CD4-positive, alpha-beta T cell treated with Interleukin-10 for 1 hour (primary cell): ENCODE data around the gene RBMS3.

Experiments used
- DNase-seq: peaks from one replicate; pipeline ENCODE4 v3.0.0-alpha.2; 2020

Gene RBMS3

DNA sequence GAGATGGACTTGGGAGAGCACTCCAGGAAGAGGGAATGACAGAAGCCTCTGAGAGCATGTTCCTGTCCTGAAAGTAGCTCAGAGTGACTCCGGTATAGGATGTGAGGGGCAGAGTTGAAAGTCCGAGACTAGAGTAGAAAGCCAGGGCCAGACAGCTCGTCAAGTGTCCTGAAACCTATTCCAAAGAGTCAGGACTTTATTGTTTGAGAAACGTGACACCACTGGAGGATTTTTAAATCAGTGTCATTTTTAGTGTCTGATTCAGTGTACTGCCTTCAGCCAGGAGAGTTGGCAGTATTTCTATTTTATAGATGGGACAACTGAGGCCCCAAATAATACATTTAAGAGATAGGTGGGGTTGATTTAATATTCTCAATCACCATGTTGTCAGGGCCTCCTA lies 1.6 kb upstream of the RBMS3 start:
- DNase-seq, result no peak

DNA sequence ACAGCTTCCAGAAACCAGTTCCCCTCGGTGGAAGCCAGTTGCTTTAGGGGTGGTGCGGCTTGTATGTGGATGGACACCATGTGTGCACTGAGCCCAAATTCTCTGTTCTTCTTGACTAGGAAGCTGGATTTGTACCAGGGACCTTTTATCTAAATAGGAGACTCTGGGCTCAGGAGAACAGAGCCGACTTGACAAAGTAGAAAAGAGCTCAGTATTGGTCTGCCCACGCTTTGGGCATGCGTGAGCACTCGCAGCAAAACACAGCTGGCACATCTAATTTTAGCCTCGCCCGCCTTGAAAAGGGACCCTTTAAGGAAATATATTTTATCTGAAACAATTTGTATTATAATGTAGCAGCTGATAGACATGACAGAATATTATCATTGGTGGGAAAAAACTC lies 1.1 kb upstream of the RBMS3 start:
- DNase-seq, result no peak

DNA sequence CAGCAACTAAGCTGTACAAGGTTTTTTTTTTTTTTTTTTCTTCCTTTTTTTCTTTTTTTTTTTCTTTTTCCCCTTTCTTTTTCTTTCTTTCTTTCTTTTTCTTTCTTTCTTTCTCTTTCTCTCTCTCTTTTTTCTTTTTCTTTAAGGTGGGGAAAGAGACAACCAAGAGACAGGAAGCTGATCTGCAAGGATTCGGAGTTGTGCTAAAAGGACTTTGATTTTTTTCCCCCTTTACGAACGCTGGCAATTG lies 148 bp downstream of the RBMS3 start:
- DNase-seq, result no peak

DNA sequence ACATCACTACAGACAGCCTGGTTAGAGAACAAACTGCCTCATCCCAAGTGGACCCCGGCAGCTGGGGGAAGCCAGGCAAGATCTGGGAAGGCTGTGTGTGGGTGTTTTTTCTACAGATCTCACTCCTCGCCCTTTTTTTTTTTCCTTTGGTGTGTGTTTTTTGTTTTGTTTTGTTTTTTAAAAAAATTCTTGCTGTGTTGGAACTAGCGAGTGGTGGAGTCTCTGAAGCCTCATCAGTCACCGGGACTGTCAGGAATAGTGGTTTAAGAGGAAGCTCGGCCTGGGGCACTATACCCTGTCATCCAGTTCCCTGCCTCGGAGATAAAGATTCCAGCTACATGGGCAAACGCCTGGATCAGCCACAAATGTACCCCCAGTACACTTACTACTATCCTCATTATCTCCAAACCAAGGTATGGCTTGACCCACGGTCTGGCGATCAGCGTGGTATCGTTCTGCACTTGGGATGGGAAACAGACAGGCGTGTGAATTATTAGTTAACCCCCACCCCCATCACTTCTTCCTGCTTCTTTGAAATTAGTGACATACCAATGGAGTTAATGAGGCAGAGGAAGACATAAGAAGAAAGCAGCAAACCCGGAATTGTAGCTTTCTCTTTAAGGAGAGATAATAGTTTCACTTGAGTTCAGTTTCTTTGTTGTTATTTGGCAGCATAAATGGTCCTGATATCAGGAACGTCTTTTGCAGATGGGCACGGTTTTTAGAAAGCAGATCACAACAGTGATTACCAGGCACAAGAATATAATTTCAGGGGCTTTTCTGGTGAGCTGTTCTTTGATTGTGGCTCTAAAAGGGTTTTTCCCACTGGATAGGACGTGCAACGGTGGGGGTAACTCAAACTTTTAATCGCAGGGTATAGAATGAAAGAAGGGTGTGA lies 722 bp downstream of the RBMS3 start:
- DNase-seq, result peak; percentile 6

DNA sequence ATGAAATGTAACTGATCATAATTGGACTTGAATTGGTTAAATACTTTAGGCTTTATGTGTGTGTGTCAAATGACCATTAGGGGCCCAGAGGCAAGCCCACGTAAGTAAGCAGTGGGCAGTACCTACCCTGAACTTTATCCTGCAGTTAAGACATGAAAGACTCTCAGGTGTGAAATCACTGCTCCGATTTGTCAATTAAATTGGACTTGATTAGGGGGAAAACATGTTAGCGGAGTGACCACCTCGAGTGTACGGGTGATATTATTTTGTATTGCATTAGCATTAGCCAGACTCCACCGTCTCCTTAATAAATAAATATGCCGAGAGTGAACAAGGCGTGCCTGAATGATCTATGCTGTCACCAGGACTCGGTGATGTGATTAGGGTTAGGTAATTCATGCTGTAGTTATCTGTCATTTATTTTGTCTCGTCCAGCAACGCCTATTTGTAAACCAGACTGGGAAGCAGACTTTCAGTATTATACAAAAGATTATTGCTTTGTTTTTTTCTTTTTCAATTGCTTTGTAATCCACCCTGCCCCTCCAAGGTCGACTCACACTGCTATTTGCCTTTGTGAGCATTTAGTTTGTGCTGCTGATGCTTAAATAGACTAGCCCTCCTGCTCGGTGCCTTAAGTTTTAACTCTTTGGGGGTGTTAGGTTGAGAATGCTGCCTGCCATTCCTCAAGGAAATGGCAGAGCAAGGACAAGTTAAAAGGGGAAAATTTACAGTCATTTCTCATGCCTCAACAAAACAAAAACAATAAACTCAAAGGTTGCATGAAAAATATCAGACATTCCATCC lies 1.8 kb downstream of the RBMS3 start:
- DNase-seq, result no peak

DNA sequence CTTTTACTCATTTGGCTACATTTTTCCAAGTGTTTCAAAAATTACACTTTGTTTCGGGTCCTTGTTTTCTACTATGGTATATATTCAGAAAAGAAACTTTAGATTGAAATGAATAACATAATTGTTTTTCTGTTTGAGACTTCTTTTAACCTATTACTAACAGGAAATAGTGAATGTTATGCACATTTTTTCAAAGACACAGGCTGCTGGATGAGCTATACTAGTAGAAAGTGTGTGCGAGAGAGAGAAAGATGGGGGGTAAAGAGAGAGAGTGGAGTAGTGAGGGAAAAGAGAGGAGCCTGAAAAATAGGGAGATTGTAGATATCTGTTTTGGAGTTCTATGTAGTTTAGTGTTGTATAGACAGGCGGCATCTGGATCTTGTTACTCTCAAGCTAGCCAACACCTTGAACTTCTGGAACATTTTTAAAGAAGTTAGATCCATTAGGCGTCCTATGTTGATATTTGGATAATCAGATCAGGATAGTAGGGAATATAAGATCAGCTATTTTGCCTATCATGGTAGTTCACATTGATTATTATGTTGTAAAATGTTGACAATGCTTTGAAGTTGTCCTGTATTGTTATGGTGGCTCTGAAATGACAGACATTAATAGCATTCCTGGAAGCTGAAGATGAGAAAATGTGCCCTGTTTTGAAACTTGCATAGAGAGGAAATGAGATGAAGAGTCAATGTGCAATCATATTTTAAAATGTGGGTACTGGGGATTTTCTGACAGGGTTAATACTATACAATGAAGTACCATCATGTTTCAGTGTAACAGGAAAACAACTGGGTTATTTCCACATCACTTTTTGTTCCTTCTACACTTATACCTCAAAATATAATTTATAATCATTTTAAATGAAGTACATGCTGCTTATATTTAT lies 2.6 kb downstream of the RBMS3 start:
- no peak for DNase-seq

DNA sequence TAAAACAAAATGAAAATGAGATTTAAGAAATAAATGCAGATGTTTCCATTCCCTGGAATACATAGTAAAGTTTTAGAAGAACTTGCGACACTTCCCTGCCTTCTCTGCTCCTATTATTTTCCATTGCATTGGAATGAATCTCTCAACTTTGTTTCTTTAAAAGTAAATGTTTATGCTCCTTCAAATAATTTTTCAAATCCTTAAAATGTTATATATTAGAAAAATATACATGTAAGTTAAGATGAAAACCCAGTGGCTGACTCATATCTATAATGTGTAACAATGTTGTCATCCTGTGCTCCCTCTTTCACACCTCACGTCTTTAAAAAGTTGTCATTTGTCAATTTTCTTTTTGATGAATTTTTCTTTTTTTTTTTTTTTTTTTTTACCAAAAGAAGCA lies 3.6 kb downstream of the RBMS3 start:
- no peak for DNase-seq

DNA sequence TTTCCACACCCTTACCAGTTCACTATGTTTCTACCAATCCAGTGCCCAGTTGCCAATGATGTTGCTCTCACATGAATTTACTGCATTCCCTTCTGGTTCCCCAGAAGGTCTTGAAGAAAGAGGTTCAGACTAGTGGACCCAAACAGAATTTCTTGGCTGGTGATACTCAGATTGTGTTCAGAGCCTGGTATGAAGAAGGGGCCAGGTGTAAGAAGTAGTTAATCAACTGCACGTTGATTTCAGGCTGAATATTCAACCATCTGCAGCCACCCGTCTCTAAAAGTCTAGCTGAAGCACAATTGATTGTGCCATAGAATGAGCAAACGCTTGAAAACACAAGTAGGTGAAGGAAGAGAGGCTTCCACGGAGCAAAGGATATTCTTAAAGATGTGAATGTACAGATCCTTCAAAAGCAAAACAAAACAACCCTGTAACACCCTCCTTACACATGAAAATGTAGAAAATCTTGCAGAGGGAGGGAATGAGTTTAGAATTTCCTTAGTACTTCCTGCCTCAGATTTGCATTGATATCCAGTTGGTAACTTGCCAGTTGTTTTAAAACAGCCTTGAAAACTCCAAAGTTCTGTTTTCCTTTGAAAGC lies 4.7 kb downstream of the RBMS3 start:
- no peak for DNase-seq

DNA sequence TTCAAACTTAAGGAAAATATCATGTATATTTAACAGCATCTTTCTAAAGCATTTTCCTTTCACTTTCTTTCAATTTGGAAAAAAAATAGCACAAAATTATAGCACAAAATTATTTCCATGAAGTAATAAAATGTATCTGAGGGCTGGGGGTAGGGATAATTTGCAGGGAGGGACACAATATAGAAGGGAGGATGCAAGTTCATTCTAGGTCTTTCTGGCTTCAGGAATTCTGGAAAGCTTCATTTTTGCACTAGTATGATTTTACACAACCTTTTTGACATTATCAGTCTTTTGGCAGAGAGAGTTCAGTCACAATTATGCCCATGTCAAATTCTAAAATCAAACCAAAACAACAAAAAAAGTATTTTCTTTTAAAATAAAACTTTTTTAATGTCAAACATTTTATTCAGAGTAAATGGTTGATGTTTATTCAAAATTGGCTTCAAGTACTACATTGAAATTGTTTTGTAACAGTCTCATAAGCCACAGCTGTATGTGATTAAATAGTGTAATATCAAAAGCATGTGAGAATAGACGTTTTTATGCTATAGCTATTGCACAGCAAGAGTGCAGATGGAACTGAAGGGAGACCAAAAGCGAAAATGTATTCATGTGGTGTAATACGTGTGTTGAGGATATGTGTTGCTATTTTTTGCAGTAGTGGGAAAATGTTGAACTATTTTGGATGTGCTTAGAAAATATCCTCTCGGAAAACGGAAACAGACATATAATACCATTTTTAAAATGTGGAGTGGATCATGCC lies 5.8 kb downstream of the RBMS3 start:
- DNase-seq, result no peak

DNA sequence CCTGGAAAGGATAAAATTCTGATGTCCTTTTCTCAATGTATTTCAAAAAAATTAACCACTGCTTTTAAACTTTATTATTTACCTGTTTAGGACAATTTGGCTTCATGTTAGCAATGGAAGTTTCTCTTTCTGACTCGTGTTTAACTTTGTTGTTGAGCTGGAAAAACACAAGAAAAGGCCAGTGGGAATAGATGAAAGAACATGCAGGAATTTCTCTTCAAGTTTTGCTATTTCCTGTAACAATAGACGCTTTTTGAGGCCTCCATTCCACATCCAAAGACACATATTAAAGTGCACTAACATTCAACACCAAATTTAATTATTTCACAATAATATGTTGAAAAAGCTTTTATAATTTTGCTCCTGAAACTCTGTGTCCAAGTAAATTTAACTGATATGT lies 9.7 kb downstream of the RBMS3 start:
- no peak for DNase-seq

DNA sequence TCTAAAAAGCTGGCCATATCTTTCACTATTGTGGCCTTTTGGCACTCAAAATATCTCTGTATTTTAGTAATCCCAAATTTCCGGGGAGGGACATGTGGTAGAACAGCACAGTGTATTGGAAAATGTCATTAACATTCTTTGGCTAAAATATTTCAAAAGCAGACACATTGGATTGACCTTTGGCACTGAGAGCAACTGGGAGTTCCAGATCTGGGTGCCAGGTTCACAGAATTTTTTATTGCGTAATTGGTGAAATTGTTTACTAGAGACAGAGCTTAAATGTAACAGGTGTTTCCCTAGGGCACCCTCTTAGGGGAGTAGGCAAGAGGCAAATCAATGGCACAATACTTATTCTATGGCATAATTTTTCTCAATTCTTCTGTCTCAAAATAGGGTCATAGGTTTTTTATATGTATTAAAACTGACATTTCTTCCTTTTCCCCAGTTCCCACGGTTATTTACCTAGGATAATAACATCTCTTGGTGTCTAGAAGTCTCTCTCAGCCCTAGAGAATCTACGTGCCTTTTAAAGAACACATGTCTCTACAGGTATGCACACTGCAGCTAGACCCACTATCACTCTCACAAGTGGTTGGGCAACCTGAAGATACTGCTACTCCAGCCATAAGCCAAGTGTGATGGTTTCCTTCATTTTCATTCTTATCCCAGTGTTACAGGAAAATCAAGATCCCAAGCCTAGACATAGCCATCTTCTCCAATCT lies 10.6 kb downstream of the RBMS3 start:
- no peak for DNase-seq

DNA sequence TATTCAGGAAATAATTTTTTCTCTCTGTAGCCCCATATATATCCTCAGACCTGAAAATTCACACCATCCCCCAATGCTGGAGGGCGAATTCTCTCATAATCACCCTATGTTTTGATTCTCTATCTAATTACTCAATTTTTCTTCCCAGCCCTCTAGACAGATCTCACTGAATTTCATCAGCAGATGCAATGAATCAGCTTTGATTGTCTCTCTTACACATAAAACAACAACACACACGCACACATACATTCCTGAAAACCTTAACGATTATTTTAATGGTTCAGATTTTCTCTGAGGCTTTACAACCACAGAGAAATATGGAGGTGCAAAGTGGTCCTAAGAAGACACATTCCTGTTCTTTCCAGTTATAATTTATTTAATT lies 11.1 kb downstream of the RBMS3 start:
- DNase-seq, result no peak

DNA sequence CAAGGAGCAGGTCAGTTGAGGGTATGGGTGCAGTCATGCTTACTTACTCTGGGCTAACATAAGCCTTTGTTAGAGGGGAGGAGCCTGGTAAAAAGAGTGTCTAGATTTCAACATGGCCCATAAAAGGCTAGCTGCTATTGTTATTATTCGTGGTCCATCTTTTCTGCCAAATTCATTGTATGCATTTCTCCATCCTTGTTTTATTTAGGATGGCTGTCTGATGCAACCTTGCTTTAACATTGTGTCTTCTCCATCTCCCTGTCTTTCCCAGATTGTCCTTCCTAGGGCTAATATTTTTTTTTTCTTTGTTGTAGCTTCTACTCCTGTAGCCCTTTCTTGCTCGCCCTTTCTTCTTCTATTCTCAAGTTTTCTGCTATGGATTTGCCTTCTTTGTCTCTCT lies 12.6 kb downstream of the RBMS3 start:
- DNase-seq, result no peak

DNA sequence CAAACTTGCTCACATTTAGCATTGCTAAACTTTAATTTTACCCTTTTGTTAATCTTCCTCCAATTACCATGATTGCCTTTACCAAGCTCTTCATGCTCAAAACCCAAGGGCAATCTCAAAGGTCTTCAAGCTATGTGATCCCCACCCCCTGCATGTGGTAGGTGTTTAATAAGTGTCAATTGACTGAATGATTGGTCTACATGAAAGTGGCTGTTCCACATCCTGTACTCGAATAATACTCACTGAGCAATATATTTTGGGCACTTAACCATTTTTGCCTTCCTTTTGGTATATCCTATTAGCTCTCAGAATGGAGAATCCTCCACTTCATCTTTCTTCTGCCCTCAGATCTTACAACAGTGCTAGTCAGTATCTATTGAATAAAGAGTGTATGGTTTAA lies 17.1 kb downstream of the RBMS3 start:
- no peak for DNase-seq

DNA sequence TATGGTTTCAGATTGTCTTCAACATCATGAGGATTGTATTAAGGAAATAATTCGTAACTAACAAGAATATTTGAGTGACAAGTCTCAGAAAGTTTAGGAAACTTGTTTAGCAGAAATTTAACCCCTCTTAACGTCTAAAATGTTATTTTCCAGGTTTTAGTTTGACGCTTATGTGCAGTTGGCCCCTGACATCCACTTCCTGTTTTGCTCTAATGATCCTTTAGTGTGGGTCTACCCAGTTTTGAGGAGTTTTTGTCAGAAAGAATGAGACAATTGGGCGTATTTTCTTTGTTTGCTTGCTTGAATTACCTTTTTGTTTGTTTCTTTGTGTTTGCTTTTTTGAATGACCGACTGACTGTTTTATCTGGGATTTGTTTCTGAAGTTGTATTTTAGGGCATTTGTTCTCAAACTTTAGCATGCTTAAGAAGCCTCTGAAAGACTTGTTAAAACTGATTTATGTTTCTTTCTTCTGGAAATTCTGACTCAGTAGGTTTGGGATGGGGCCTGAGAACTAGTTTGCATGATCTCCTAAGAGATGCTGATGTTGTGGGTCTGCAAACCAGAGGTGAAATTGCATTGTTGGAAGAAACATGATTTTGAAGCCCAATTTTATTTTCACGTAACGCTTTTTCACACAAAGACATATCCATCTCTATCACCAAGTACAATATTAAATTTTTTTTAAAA lies 20.6 kb downstream of the RBMS3 start:
- no peak for DNase-seq

DNA sequence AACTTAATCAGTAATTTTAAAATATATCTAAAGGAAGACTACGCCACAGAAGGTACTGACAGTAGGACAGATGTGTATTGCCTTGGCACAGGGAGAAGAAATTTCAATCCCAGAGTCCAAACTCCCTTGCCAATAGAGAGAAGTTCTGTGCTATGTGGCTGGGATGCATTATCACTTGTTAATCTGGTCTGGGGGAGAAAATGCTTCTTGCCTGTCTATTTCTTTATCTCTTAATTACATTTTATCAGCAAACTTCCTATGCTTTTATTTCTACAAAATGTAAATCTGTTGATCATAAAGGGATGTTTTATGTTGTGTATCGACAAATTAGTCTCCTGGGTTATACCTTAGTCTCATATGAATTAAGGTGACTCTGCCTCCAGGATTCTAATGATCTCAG lies 21.7 kb downstream of the RBMS3 start:
- DNase-seq, result no peak

DNA sequence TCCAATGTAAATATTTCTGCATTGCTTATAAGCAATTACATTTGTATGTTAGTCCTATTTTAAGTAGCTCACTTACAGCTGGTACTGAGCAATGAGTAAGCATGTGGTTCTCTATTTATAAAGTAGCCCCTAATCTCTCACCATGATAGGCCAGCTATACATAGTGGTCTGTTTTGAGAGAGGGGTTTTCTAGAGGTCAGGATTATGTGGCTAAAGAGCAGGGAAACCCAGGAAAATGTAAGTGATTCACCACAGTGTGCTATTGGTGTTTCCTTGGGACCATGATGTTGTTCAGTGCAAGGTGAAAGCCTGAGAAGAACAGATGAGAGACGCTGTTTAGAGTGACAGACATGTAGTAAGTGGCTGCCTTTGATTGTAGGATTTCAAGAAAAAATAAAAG lies 26.4 kb downstream of the RBMS3 start:
- no peak for DNase-seq

DNA sequence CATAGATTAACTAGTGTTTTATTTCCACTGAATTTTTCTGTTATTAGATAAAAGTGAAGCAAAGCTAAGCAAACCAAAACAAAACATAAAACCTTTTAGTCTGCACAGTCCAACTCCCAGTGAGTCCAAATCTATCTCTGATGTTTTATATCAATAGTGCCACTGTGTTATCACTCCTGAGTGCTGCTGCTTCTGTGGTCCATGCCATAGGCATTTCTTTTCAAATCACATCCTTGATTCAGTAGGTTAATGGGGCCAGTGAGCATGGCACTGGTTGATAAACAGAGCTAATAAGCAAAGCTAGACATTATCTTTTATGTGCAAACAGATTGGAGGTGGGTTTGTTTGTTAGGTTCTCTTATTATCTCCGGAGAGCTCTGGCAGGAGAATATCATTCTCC lies 30.0 kb downstream of the RBMS3 start:
- no peak for DNase-seq

DNA sequence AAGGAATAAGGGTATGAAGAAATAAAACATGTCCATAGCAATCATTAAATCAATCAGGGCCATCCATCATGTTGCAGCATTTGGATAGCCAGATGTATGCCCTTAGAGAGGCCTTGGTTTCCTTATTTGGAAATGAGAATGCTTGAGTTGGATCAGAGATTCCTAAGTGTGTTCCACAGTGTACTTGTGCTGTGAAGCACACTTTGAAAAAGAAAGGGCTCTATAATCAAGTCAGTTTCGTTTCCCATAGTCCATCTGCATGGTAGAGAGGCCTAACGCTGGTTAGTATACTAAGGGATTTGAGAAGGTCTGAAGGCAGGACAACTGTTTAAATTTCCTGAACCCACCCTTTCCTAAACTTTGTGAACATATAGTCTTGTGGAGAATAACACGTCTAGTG lies 30.9 kb downstream of the RBMS3 start:
- DNase-seq, result no peak

DNA sequence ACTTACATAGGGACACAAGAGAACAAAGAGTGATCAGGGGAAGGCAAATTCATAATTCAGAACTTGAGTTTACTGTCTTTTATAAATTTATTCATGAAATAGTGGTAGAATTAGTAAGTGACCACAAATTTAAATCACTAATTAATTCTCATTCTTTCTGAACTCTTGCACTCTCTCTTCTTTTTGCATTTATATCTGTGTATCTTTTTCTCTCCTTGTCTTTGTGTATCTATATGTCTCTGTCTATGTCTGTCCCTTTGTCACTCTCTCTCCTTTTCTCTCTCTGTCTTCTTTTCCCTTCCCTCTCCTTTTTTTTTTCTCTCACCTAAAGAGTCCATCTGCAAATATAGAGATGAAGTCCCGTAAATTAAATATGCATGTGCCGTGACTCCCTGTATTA lies 31.5 kb downstream of the RBMS3 start:
- DNase-seq, result no peak

DNA sequence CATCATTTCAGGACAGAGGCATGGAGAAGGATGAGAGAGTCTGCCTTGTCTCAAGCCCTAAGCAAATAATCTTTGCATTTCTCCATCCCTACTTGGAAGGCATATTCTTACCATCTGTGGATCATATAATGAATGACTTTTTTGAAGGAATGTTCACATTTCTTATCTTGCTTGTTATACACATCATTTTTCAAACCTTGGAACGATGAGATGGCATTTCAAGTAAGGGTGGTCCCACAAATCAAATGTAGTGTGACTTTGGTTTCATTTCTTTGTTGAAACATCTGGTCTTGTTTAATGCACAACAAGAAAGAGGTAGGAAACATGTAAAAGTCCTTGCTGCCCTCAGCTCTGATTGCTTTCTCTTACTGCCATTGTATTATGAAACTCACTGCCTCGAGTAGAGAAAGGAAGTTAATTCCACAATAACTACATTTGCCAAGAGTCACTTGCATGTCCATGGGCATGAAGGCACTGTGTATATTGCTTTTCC lies 32.1 kb downstream of the RBMS3 start:
- no peak for DNase-seq
